HTERT RPE-1 (cell line): ENCODE data around the gene UBR7.

Experiments
- in situ Hi-C: fragments of 300-500 bp; cut with MboI; formaldehyde crosslinking; loops from 4 replicates; pipeline ENCODE4 v1.14.3; 2020; ENCODE audit warnings: low sequenced_read_pairs

Gene UBR7

GRCh38 chr14:93246534-93246933 is 39.5 kb downstream of the UBR7 start:
- in situ Hi-C loops, result no loop called here

- in situ Hi-C loops, result no loop called here
Observed at GRCh38 chr14:93249128-93249831, 42.2 kb downstream of the UBR7 start.

- in situ Hi-C loops, result no loop called here
Observed at GRCh38 chr14:93262446-93262845, 55.4 kb downstream of the UBR7 start.

GRCh38 chr14:93263416-93263815 is 56.4 kb downstream of the UBR7 start:
- in situ Hi-C loops, result no loop called here

- in situ Hi-C loops, result no loop called here
Observed at GRCh38 chr14:93266127-93266526, 59.1 kb downstream of the UBR7 start.

GRCh38 chr14:93267149-93267711 is 60.2 kb downstream of the UBR7 start:
- in situ Hi-C loops, result no loop called here

GRCh38 chr14:93268406-93268805 is 61.4 kb downstream of the UBR7 start:
- in situ Hi-C loops, result no loop called here

GRCh38 chr14:93269341-93270068 is 62.4 kb downstream of the UBR7 start:
- in situ Hi-C loops, result no loop called here

GRCh38 chr14:93271111-93271510 is 64.1 kb downstream of the UBR7 start:
- in situ Hi-C loops, result no loop called here

- in situ Hi-C loops, result no loop called here
Observed at GRCh38 chr14:93274055-93274806, 67.2 kb downstream of the UBR7 start.

GRCh38 chr14:93276031-93276716 is 69.1 kb downstream of the UBR7 start:
- in situ Hi-C loops, result no loop called here
